HG03457 (cell line): ENCODE data around the gene PHC3.
A peak's percentile ranks its signal among the peaks of the same experiment; 100 is the strongest.

ENCODE experiments used
- ATAC-seq: cut with Tn5 transposase; IDR thresholded peaks from one replicate; pipeline ENCODE4 v1.9.1; 2021; ENCODE audit warnings: moderate number of reproducible peaks; ENCODE audit not compliant: unreplicated experiment

PHC3 gene

DNA sequence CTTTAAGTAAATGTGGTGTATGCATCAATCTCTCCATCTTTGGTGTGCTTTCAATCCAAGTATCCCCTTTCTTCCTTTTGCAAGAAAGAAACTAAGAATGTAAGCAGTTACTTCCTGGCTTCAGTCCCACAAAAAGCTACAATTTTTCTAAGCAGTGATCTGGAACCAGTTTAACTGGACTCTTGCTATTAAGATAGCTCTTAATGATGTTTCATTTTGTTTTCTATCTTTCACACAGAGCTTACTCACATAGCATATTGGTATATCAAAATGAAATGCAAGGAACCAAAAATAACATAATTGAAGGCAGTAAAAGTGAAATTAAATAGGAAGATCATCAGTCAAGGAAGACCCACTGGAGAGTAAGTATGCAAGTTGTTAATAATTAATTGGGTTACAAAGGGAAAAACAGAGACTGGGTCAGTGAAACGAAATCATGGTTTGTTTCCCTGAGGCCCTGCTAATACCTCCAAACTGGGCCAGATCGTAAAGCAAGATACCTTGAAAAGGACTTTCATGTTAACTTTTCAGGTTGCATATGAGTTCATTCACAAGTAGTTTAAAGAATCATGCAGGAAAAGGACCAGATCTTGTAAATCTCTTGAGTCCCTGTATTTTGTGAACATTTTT lies 101.9 kb downstream of the PHC3 start:
- no peak for ATAC-seq

DNA sequence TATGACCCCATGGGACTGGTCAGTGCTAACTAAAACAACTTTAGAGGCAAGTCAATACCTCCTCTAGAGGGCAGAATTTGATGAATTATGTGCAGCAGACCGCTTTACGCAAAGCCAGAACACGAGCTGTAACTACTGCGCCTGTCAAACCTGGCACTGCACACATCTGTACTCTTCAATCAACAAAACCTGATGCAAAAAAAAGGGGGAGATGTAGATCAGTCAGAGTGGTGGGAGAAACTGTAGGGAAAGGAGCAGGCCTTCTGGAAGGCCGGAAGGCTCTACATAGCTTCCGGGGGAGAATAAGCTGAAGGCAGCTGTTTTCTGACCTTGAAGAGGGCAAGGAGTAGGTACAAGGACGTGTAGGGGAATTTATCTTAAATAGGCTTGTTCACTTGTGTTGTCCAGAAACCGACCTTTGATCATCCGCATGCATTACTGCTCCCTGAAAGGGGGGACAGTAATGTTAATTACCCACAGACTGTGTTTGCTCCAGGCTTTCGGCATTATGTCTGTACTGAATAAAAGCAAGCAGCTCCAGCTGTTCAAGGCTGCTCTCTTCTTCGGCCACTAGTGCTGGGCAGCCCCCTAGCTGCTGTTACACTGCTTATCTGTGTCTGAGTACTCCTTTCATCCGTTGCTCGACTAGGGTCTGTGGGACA lies 102.8 kb downstream of the PHC3 start:
- ATAC-seq: no peak

DNA sequence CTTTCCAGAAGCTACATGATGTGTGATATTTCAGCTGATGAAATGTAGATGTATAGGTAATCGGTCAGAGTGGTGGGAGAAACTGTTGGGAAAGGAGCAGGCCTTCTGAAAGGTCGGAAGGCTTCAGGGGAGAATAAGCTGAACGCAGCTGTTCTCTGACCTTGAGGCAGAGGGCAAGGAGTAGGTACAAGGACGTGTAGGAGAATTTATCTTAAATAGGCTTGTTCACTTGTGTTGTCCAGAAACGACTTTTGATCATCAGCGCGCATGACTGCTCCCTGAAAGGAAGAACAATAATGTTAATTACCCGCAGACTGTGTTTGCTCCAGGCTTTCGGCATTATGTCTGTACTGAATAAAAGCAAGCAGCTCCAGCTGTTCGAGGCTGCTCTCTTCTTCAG lies 104.2 kb downstream of the PHC3 start:
- ATAC-seq: no peak

DNA sequence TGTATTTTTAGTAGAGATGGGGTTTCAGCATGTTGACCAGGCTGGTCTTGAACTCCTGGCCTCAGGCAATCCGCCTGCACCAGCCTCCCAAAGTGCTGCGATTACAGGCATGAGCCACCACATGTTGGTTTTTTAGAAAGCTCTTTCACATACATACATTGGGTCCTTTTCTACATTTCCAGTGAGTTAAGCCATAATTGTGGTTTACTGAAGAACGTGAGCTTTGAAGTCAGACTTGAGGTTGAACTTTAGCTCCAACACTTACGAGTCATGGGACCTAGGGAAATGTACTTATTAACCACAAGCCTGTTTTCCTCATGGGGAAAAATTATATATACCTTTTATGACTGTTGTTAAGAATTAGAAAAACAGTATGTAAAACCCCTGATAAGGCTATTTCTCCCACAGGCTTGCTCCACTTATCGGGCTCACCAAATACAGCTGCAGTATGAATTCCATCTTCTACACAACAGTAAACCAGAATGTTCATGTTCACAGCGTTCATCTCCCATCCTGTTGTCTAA lies 104.8 kb downstream of the PHC3 start:
- ATAC-seq: no peak

DNA sequence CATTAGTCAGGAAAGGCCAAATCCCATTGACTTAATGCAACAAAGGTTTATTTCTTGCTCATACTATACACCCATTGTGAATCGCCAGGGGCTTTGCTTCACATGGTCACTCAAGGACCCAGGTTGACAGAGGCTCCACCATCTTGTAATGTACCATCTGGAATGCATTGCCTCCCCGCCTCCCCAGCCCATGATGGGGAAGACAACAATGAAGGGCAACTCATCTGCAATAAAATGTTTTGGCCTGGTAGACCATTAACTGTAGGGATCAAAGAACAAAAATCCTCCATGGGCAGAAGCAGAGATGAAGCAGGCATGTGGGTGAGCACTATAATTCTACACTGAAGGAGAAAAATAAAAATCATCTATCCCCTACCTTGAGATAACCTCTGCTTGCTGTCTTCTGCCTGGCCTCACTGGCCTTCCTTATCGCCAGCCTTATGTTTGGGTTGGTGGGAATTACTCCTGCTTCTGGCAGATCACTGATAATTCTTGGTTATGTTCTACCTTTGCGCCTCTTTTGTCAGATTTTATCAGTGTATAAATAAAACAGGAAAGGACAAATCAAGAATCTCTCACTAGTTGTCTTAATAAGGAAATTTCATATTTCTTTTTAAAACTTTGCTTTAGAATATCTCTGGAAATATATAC lies 106.0 kb downstream of the PHC3 start:
- ATAC-seq: no peak

DNA sequence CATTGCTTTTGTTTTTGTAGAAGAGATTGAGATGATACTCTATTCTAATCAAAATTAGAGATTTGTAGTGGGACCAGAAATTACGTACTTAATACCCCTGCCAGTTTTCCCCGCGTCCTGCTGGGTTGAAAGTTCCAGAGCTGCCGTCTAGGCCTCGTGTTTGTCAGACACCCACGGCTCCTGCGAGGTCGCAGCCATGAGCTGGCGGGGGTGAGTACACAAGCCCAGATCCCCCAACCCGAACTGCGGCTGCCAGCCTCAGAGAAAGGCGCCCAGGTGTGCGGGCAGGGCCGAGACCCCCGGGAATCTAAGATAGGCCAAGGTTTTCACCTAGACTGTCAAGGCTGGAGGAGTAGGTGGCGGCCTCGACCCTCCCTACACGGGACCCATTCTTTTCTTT lies 117.4 kb downstream of the PHC3 start:
- ATAC-seq: no peak

DNA sequence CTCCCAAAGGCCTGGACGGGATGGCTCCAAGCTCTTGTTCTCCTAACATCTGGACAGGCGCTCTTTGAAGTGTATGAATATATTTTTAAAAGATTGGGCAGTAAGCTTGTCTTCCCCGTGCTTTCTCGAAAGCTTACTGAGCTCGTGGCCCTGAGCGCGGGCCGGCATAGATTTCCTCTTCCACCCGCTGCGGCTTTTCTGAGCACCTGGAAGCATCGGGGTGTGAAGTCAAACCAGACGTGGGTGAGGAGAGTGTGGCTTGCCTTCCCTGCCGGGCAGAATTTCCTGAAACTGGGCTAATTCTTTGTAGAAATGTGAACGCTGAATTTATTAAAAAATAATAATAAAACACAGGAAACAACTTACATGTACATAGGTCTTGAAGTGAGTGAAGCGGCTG lies 117.8 kb downstream of the PHC3 start:
- no peak for ATAC-seq

DNA sequence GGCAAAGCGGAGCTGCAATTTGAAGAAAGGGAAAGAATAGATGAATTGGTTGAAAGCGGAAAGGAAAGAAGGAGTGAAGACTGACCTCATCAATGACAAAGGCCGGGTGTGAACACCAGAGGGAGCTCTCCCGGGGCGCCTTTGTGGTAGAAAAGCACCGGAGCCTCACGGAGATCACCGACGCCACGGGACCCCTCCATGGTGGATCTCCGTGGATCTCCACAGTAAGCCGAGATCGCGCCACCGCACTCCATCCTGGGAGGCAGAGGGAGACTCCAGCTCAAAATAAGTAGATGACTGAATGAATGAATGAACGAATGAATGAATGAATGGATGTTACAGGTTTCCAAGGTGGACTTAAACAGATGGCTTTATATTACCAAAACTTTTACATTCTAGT lies 118.8 kb downstream of the PHC3 start:
- ATAC-seq: no peak

DNA sequence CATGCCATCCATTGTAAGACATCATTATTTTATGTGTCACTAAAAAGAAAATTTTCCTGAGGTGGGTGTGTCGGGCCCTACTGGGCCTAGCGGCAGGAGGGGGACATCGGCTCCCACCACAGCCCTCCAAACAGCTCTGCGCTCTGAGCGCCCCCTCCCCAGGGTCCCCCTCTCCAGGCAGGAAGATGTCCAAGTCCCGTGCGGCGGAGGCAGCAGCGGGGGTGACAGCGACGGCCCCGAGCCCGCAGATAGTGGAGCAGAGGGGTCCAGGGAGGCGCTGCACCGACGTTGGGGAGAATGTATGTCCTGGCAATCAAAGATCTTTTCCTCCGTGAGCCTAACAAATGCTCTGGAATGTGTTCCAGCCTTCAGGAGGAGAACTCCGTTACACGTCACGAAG lies 119.5 kb downstream of the PHC3 start:
- ATAC-seq: no peak

DNA sequence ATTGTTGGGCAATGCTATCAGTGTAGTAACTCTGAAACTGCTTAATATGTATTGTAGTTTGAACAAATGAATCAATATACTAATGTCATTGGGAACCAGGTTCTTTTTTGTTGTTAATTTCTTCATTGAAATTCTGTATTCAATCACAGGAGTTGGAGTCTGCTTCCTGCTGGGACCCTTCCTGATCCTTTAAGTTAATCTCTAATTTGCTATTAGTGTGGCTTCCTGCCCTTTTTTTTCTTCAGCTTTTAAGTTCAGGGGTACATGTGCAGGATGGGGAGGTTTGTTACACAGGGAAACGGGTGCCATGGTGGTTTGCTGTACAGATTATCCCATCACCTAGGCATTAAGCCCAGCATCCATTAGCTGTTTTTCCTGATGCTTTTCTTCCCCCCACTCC lies 122.1 kb downstream of the PHC3 start:
- no peak for ATAC-seq

DNA sequence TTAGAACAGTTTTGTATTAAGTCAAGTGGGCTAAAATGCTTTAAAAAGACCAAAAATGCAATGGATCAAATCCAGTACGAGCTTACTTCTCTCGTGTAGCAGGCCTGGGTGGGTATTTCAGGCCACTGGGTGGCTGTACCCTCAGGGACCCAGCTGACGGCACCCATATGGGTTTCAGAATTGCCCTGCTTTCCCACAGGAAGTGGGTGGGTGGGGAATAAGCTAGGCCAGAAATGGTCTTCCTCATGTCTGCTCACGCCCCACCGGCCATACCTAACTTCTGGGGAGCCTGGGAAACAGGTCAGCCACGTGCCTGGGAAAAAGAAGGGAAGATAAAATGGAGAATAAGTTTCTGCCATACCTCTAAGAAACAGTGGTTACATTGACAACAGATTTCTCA lies 123.4 kb downstream of the PHC3 start:
- no peak for ATAC-seq

DNA sequence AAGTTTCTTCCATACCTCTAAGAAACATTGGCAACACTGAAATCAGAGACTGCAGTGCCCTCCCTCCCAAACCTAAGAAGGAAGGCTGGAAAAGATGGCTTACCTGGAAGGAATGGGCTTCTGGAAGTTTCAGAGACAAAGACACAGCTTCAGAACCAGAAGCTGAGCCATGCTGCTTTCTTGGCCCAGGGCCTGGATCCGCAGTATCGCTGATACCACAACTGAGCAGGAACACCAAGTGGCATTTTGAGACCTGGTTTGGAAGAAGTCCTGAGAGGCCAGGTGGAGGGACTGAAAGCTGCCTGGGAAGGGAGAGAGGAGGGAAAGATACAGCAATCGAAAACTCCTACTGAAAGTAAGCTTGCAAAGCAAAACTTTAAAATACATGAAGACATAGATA lies 124.0 kb downstream of the PHC3 start:
- ATAC-seq: no peak

DNA sequence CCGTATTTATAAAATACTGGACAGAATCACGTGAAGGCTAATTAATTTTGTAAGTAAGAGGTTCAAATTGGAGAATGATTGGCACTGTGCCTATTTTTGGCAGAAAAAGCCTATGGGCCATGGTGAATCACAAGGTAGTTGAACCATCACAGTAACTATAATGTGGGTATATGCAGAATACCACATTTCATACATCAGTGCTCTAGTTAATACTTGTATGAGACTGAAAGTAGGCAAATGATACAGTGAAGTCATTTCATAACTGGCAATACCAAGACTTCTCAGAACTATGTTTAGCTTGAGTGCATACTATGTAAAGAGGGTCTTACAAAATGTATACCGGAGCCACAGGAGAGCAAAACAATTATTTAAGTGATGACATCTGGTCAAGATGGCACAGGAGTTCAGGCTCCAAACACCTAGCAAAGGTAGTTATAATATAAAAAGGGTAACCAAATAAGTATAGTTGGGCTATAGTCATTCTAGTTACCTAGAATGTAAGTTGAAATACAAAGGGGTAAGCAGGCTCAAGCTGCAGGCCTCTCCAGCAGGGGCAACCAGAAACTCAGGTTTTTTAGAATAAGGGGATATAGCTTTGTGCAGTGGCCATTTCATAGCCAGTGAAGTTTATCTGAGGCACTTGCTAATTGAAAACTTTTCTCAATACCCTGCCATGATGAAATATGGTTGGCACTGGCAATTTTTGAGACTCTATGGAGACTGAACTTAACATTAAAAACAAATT lies 124.7 kb downstream of the PHC3 start:
- ATAC-seq: peak; percentile 84

DNA sequence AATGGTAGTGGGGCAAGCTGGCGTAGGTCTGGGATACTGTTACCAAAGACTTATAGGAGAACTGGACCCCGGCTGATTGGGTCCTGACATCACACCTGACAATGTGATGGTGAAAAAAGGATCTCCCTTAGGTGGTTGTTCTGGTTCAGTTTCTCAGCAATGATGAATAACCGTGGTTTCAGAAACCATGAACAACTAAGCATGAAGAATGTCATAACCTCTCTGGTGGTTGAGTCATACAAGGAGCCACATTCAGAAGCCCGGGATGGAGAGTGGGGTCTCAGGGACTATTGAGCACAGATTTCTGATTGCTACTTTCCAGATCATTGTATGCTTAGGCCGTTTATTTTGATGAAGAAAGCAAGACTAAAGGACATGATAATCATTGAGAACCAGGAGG lies 126.3 kb downstream of the PHC3 start:
- ATAC-seq: peak; percentile 62

DNA sequence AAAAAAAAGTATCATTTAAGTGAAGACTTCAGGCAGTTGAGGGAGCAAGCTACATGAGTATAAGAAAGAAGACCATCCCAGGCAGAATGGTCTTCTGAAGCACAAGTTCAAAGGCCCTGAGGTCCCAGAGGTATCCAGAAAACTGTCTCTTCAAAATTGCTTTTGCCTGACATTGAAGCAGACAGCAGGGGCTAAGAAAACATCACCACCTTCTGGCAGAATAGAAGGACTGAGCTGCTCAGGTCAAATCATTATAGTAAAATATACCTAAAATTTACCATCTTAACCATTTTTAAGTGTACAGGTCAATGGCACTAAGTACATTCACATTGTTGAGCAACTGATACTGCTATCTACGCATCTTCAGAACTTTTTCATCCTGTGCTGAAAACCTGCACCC lies 127.3 kb downstream of the PHC3 start:
- no peak for ATAC-seq

DNA sequence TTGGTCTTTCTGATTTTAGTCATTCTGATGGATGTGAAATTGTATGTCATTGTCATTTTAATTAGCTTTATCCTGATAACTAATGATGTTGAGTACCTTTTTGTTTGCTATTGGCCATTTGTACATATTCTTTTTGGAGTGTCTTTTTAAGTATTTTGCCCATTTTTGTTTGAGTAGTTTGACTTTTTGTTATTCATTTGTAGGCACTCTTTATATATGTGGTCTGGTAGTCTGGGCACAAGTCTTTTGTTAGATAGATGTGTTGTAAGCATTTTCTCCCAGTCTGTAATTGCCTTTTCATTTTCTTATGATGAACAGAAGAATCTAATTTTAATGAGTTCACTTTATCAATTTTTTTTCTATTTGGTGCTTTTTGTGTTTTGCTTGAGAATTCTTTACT lies 129.1 kb downstream of the PHC3 start:
- no peak for ATAC-seq

DNA sequence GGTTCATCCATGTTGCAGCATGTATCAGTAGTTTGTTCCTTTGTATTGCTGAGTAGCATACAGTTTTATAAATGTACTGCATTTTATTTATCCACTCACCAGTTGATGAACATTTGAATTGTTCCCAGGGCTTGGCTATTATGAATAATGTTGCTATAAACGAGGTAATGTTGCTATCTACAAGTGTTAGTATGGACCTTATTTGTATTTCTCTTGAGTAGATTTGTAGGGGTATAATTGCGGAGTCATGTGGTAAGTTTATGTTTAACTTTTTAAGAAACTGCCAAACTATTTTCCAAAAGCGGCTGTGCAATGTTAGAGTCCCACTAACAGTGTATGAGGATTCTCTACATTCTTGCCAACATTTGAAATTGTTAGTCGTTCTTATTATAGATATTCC lies 130.8 kb downstream of the PHC3 start:
- no peak for ATAC-seq

DNA sequence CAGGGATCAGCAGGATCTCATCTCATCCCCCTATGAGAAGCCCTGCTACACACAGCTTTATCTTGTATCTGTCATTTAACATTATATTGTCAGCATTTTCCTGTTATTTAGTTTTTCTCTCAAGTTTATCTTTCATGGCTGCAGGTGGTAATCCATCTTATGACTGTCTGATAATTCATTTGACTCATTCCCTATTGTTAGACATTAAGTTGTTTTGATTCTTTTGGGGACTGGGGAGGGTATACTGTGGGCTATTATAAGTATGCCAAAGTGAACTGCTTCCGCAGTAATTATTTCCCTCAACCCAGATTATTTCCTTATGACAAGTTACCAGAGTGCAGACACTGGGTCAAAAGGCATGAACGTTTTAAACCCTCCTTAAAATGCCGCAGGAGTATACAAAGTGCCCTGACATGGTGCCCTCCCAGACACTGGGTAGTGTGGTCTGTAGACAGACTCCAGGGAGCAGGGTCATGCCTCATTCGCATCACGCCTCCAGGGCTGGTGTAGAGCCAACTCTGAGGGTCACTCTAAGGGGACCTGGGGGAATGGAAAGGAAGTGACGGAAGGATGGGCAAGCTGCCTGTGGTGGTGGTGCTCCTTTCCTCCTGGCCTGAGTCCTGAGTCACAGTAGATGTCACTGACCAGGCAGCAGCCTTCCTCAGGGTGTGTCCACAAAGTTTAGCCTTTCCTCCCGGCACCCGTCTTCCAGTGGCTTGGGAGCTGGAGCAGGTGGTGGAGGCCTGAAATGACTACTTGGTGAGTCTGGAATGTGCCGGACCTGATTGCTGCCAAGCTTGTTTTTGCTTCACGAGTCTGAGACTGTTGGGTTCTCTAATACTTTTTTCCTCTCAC lies 132.2 kb downstream of the PHC3 start:
- no peak for ATAC-seq

DNA sequence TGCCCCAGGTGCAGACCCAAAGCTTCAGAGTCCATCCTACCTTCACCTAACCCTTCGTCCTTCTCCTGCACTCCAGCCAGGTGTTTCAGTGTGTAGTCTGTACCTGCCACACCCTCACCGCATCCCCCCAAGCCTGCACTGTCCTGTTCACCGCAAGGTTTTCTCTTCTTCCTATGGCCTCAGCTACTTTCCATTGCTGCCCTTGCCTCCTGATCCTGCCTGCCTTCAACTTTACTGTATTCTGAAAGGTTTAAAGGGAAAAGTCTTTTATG lies 134.5 kb downstream of the PHC3 start:
- no peak for ATAC-seq

DNA sequence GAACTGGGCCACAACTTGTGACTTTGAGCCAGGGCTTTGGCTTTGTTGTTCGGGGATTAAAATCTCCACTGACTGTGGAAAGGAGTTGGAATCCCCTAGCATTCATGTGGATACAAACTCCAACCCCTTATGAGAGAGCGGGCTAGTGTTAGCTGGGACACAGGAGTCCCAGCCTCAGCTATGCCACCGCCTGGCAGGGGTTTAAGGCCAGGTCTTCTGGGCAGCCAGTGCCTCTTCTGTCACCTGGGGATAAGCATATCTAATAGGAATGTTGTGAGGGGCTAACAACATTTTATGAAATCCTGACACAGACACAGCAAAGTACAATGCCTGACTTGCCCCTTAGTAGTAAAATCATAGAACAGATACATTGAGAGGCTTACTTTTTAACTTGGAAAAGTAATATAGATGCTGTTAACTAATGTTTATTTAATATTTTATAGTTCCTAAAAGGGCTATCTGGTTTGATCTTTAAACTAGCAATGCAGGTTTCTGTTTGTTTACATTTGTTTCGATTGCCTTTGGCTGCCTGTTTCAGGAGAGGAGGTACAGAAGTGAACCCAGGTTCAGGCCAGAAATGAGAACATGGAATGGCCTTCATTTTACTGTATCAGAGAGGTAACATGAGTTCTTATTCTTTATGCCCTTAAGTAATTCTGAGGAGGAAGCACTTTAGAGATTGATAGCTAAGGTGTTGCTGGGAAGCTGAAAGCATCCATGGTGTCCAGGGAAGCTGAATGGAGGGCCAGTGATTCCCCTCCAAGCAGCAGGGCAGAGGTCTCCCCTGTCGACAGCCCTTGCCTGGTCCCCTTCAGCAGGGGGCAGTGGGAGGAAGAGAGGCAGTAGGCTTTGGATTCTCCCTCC lies 135.0 kb downstream of the PHC3 start:
- ATAC-seq: no peak
